ENCODE results near the gene RBM44. TPM values are rescaled to one million over a fixed set of nuclear protein-coding genes. Genes with fewer than 3 reads are reported as not detected.
A peak's percentile ranks its signal among the peaks of the same experiment; 100 is the strongest.
"Not testable (repeated sequence)": the region's sequence is repeated elsewhere in the genome, so short reads cannot be mapped to it uniquely, and the experiment has no call there.

The RBM44 gene
- total RNA-seq, 1 donor: 0.43 TPM

- DNase-seq (ENCODE audit: low read depth): peak; percentile 65
Measured at GRCh38 chr2:237866101-237866621, 67.6 kb downstream of the RBM44 start.

DNA sequence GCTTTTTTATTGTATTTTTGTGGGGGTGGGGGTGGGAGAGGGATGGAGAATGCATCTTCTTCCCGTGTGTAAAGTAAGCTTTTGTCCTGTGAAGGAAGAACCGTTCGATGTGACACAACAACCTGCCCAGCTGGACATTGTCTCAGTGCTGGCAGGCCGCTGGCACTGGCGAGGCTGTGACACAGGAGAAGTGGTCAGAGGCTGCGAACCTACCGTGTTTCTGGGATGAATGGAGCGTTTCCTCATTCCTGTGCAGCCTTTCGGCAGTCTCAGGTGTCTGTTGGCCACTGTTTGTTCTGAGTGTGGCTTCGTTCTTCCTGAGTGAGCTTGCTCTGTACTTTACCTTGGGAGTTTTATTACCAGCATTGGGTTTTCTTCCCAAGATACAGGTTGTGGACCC is 68.9 kb downstream of the RBM44 start:
- no peak for DNase-seq (ENCODE audit: low read depth)
- H3K4me3 ChIP-seq (ENCODE audit: low read depth, low read length): no peak overlapping the region
- TF ChIP-seq CTCF (IDR thresholded peaks at IDR 0.05; ENCODE audit: insufficient read depth, low read depth, low read length): no peak

More at GRCh38 chr2:237866101-237866621, 67.6 kb downstream of the RBM44 start:
- H3K4me3 ChIP-seq (ENCODE audit: low read depth, low read length): no peak overlapping the region
- no peak for TF ChIP-seq CTCF (IDR thresholded peaks at IDR 0.05; ENCODE audit: insufficient read depth, low read depth, low read length)

DNA sequence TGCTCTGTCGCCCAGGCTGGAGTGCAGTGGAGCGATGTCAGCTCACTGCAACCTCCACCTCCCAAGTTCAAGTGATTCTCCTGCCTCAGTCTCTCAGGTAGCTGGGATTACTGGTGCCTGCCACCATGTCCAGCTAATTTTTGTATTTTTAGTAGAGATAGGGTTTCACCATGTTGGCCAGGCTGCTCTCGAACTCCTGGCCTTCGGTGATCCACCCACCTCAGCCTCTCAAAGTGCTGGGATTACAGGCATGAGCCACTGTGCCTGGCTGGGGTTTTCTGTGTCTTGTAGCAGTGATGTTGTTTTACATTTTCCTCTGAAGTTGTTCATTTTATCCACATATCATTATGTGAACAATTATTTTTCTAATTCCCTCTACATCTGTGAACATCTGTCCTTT is 69.5 kb downstream of the RBM44 start:
- not testable (repeated sequence) for H3K4me3 ChIP-seq (ENCODE audit: low read depth, low read length); DNase-seq (ENCODE audit: low read depth)

DNA sequence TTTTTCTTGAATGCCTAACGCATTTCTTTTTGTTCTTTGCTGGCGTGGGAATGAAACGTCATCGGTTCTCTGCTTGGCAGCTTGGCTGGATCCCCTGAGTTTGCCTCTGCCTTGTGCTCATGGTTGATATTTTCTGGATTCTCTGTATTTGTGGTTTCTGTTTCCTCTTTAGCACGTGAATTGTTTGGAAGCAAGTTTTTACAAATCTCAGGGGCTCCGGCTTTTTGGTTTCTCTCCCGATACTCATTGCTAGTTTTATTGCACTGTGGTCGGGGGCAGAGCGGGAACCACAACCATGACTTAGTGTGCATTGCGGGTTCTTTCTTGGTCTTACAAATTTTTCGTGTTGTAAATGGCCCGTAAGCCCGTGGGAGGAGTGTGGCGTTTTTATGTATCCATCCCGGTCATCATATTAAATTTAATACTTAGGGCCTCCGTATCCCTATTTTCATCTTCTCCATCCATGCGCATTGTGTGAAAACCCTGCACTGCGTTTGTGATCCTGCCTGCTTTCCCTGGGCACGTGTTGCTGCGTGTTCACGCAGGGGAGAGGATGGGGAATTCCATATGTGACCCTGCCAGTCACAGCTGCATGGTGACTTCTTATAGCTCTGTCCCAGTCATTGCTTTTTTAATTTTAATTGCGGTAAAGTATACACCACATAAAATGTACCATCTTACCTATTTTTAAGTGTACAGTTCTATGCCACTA is 70.2 kb downstream of the RBM44 start:
- TF ChIP-seq CTCF (IDR thresholded peaks at IDR 0.05; ENCODE audit: insufficient read depth, low read depth, low read length): no peak
- DNase-seq (ENCODE audit: low read depth): peak; percentile 79
- H3K4me3 ChIP-seq (ENCODE audit: low read depth, low read length): no peak overlapping the region

- no peak for DNase-seq (ENCODE audit: low read depth)
- TF ChIP-seq CTCF (IDR thresholded peaks at IDR 0.05; ENCODE audit: insufficient read depth, low read depth, low read length): no peak
- H3K4me3 ChIP-seq (ENCODE audit: low read depth, low read length): no peak overlapping the region
Measured at GRCh38 chr2:237869343-237870102, 70.9 kb downstream of the RBM44 start.

GRCh38 chr2:237870126-237870525 is 71.5 kb downstream of the RBM44 start:
- no peak overlapping the region for H3K4me3 ChIP-seq (ENCODE audit: low read depth, low read length)
- no peak for TF ChIP-seq CTCF (IDR thresholded peaks at IDR 0.05; ENCODE audit: insufficient read depth, low read depth, low read length)
- peak; percentile 83 for DNase-seq (ENCODE audit: low read depth)

All from fibroblast of villous mesenchyme (primary cell).